NCI-H1436 (cell line): ENCODE data around the gene STBD1.
"Not testable (repeated sequence)": the region's sequence is repeated elsewhere in the genome, so short reads cannot be mapped to it uniquely, and the experiment has no call there.

Experiments used
- DNase-seq: peaks from one replicate; lab custom pipeline; 2025; lab: John Stamatoyannopoulos, UW

The STBD1 gene

GRCh38 chr4:76305971-76306881, at the start of gene STBD1:
Gene STBD1, plus strand, starts transcription at chr4:76306733. Its CDS starts 37 bp downstream, at chr4:76306770.
- no peak for DNase-seq

- DNase-seq: no peak
Observed at GRCh38 chr4:76256968-76257367, 49.6 kb upstream of the STBD1 start.

- no peak for DNase-seq
Observed at GRCh38 chr4:76257824-76258223, 48.7 kb upstream of the STBD1 start.

GRCh38 chr4:76260571-76260970, 46.0 kb upstream of the STBD1 start:
- DNase-seq: no peak

- DNase-seq: no peak
Observed at GRCh38 chr4:76265631-76266218, 40.8 kb upstream of the STBD1 start.

GRCh38 chr4:76266627-76267026, 39.9 kb upstream of the STBD1 start:
- no peak for DNase-seq

- no peak for DNase-seq
Observed at GRCh38 chr4:76267811-76268210, 38.7 kb upstream of the STBD1 start.

- no peak for DNase-seq
Observed at GRCh38 chr4:76270244-76271175, 36.0 kb upstream of the STBD1 start.

GRCh38 chr4:76271248-76271647, 35.3 kb upstream of the STBD1 start:
- DNase-seq: no peak

GRCh38 chr4:76272073-76272472, 34.5 kb upstream of the STBD1 start:
- no peak for DNase-seq

GRCh38 chr4:76272582-76272981, 34.0 kb upstream of the STBD1 start:
- no peak for DNase-seq

- no peak for DNase-seq
Observed at GRCh38 chr4:76272999-76273398, 33.5 kb upstream of the STBD1 start.

GRCh38 chr4:76275486-76276124, 30.9 kb upstream of the STBD1 start:
- no peak for DNase-seq

- no peak for DNase-seq
Observed at GRCh38 chr4:76276813-76277212, 29.7 kb upstream of the STBD1 start.

- no peak for DNase-seq
Observed at GRCh38 chr4:76277667-76278066, 28.9 kb upstream of the STBD1 start.

GRCh38 chr4:76278583-76278982, 27.9 kb upstream of the STBD1 start:
- no peak for DNase-seq

GRCh38 chr4:76279462-76279861, 27.1 kb upstream of the STBD1 start:
- no peak for DNase-seq

- no peak for DNase-seq
Observed at GRCh38 chr4:76280488-76281441, 25.8 kb upstream of the STBD1 start.

- not testable (repeated sequence) for DNase-seq
Observed at GRCh38 chr4:76281594-76281993, 24.9 kb upstream of the STBD1 start.

- no peak for DNase-seq
Observed at GRCh38 chr4:76282941-76283689, 23.4 kb upstream of the STBD1 start.
